Fibroblast of lung (primary cell): Measurements from ENCODE around the gene NEO1. TPM values are rescaled to one million over a fixed set of nuclear protein-coding genes. Genes with fewer than 3 reads are reported as not detected.

Source experiments
- DNase-seq, 2 donors: peaks; one replicate each; pipeline versions ENCODE4 v3.0.0 to v3.0.0-alpha.2; 2010; ENCODE audit warnings: low read depth in 2 of 2
- H2AFZ ChIP-seq: 2 replicates; pipeline ENCODE4 v1.5.1; 2012; ENCODE audit warnings: low read length, control low read depth, inconsistent platforms
- H3K27ac ChIP-seq: 2 replicates; pipeline ENCODE4 v1.5.1; 2011; ENCODE audit warnings: low read length, control low read depth; ENCODE audit not compliant: insufficient read depth
- H3K27me3 ChIP-seq: 2 replicates; pipeline ENCODE4 v1.5.1; 2011; ENCODE audit warnings: mild to moderate bottlenecking, low read length; ENCODE audit not compliant: control insufficient read depth, insufficient read depth
- H3K36me3 ChIP-seq: 2 replicates; pipeline ENCODE4 v1.5.1; 2011; ENCODE audit warnings: low read length; ENCODE audit not compliant: control insufficient read depth, insufficient read depth
- H3K4me1 ChIP-seq: 2 replicates; pipeline ENCODE4 v1.5.1; 2011; ENCODE audit warnings: low read length; ENCODE audit not compliant: control insufficient read depth, insufficient read depth; ENCODE audit errors: extremely low read depth
- H3K4me2 ChIP-seq: 2 replicates; pipeline ENCODE4 v1.5.1; 2011; ENCODE audit warnings: low read length, control low read depth; ENCODE audit not compliant: insufficient read depth; ENCODE audit errors: extremely low read depth
- H3K4me3 ChIP-seq, 4 experiments: fragments of 200-600 bp in 1 of 4; sonication (generic) in 1 of 4; replicated peaks in 1 of 4; 2 replicates each; pipeline ENCODE4 v1.5.1; 2011 to 2016; ENCODE audit warnings: low read length in 4 of 4, low read depth in 3 of 4, mild to moderate bottlenecking in 3 of 4, control low read depth in 2 of 4, inconsistent platforms in 1 of 4, mixed read lengths in 1 of 4; ENCODE audit not compliant: insufficient read depth in 1 of 4; ENCODE audit errors: control extremely low read depth in 1 of 4
- H3K79me2 ChIP-seq: 2 replicates; pipeline ENCODE4 v1.5.1; 2012; ENCODE audit warnings: mild to moderate bottlenecking, low read length, inconsistent platforms; ENCODE audit not compliant: control insufficient read depth, insufficient read depth
- H3K9ac ChIP-seq: 2 replicates; pipeline ENCODE4 v1.5.1; 2011; ENCODE audit warnings: mild to moderate bottlenecking, low read length, control low read depth; ENCODE audit not compliant: insufficient read depth
- H3K9me3 ChIP-seq: 2 replicates; pipeline ENCODE4 v1.5.1; 2012; ENCODE audit warnings: low read depth, low read length; ENCODE audit not compliant: control insufficient read depth, insufficient read depth
- H4K20me1 ChIP-seq: 2 replicates; pipeline ENCODE4 v1.5.1; 2011; ENCODE audit warnings: low read length; ENCODE audit not compliant: control insufficient read depth, insufficient read depth; ENCODE audit errors: extremely low read depth
- EZH2 ChIP-seq: IDR thresholded peaks from 2 replicates; pipeline ENCODE4 v1.5.1; 2012; ENCODE audit warnings: low read length, control low read depth, mild to moderate bottlenecking; ENCODE audit errors: missing control alignments
- polyA plus RNA-seq, 2 donors: library from polyadenylated mRNA; depleted of rRNA in 1 of 2; stranded (reverse) in 1 of 2; unstranded in 1 of 2; fragments of >200 nt; gene quantifications; 2 replicates each; pipeline ENCODE4 v1.2.1, GENCODE V29; 2011 to 2012; ENCODE audit warnings: missing spikeins in 1 of 2
- total RNA-seq: library from RNA; depleted of rRNA; stranded (reverse); fragments of >200 nt; gene quantifications from 2 replicates; pipeline ENCODE4 v1.2.1, GENCODE V29; 2014
- TF ChIP-seq, protein P1 (sequence below), 2 donors: IDR thresholded peaks in 1 of 2; conservative IDR thresholded peaks in 1 of 2; 1 replicate in 1 of 2; 2 replicates in 1 of 2; pipeline ENCODE4 v1.5.1; 2011 to 2012; ENCODE audit warnings: low read length in 2 of 2, control low read depth in 1 of 2, inconsistent platforms in 1 of 2, low read depth in 1 of 2, mild to moderate bottlenecking in 1 of 2

NEO1 gene
- total and polyA plus RNA-seq, 2 donors (not counting 1 experiment from before 2014, with no cell fraction given) = 6.2 to 19.3 TPM

DNA sequence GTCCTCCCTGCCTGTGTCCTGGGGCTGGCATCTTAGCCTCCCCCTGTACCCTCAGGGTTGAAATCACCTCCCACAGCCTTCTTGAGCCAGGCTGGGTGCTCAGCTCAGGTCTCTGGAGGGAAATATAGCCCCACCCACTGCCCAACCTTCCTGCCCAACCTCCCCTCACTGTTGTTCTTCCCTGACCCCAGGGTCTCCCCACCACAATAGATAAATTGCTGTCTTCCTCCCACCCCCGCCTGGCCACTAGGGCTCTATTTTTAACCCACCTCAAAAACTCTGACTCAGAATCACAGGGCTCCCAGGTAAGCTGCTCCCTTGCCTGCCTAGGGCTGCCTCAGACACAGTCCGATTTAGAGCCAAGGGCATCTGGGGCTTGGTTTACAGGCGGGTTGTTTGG lies 301.5 kb downstream of the NEO1 start:
- Histone ChIP-seq H3K9ac (no peak overlapping the region), H3K4me2 (no peak overlapping the region), H3K36me3 (no peaks in the 10 kb centered on the region), H2AFZ (no peak overlapping the region), H3K27me3 (peaks cover 8% of the 10 kb centered on the region), H3K27ac (no peak overlapping the region), H3K4me1 (no peaks in the 10 kb centered on the region), H3K79me2 (no peaks in the 10 kb centered on the region), H4K20me1 (no peaks in the 10 kb centered on the region), H3K4me3 (no peak overlapping the region), H3K9me3 (no peaks in the 10 kb centered on the region)
- TF ChIP-seq, protein P1, sequence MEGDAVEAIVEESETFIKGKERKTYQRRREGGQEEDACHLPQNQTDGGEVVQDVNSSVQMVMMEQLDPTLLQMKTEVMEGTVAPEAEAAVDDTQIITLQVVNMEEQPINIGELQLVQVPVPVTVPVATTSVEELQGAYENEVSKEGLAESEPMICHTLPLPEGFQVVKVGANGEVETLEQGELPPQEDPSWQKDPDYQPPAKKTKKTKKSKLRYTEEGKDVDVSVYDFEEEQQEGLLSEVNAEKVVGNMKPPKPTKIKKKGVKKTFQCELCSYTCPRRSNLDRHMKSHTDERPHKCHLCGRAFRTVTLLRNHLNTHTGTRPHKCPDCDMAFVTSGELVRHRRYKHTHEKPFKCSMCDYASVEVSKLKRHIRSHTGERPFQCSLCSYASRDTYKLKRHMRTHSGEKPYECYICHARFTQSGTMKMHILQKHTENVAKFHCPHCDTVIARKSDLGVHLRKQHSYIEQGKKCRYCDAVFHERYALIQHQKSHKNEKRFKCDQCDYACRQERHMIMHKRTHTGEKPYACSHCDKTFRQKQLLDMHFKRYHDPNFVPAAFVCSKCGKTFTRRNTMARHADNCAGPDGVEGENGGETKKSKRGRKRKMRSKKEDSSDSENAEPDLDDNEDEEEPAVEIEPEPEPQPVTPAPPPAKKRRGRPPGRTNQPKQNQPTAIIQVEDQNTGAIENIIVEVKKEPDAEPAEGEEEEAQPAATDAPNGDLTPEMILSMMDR (conservative IDR thresholded peaks at IDR 0.05 in 1 of 2, IDR thresholded peaks at IDR 0.05 in 1 of 2; ENCODE audit: low read depth in 1 of 2, low read length in 2 of 2) = no peak
- no peak for TF ChIP-seq EZH2
- no peak for DNase-seq

DNA sequence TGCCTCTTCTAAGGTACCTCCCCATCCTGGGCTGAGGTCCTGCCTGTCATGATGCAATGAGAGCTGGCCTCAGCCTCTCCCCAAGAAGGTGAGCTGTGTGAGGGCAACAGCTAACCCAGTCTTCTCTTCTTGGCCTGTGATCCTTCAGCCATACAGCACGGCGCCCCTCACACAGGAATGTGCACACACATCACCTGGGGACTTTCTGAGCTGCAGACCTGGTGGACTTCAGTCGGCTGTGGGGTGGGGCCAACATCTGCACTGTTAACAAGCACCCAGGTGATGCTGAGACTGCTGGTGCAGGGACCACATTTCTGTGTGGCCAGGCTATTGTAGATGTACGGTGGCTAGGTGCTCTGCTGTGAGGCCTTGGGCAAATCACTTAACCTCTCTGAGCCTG lies 302.0 kb downstream of the NEO1 start:
- no peaks in the 10 kb centered on the region for H3K4me1 ChIP-seq
- no peak overlapping the region for H3K9ac ChIP-seq
- H3K79me2 ChIP-seq = no peaks in the 10 kb centered on the region
- no peaks in the 10 kb centered on the region for H4K20me1 ChIP-seq
- H2AFZ ChIP-seq = no peak overlapping the region
- H3K27ac ChIP-seq = no peak overlapping the region
- TF ChIP-seq, protein P1 (conservative IDR thresholded peaks at IDR 0.05 in 1 of 2, IDR thresholded peaks at IDR 0.05 in 1 of 2; ENCODE audit: low read depth in 1 of 2, low read length in 2 of 2) = no peak
- no peak for TF ChIP-seq EZH2
- H3K27me3 ChIP-seq = peaks cover 10% of the 10 kb centered on the region
- no peaks in the 10 kb centered on the region for H3K36me3 ChIP-seq
- no peak overlapping the region for H3K4me2 ChIP-seq
- H3K9me3 ChIP-seq = no peaks in the 10 kb centered on the region
- no peak overlapping the region for H3K4me3 ChIP-seq
- DNase-seq = no peak
